ENCODE measurements around the gene FBXW5.

DNA sequence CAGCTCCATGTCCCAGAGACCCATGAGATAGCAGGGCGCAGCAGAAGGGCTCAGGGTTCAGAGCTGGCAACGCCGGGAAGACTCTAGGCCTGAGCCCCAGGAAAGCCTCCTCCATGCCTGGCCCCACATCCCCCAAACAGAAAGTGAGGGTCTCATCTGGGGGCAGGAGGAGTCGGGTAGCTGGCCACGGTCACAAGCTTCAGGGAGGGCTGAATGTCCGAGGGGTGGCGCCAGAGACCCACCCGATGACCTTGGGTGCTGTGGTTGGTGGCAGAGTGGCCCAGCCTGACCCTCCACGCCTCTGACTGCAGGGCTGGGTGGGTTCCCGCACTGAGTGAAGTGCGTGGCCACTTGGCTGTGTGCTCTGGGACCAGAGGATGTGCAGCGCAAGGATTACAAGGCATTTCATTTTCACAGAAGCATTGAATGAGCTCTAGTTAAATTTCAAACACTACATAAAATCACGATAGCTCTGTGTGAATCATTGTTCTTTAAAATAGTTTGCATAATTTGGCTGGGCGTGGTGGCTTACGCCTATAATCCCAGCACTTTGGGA lies 3.5 kb upstream of the FBXW5 start:
- TF ChIP-seq CTCF (IDR thresholded peaks at IDR 0.05) (peak in 4 of 7 experiments; percentile 21 to 34 (median 28)), POLR2A (IDR thresholded peaks at IDR 0.05) (no peak)
